Adipocyte (in vitro differentiated cells): ENCODE data around the gene RELL2.

Source experiments
- DNase-seq: peaks from one replicate; pipeline ENCODE4 v3.0.0-alpha.2; 2015; ENCODE audit warnings: low read depth
- H3K27me3 ChIP-seq: replicated peaks from 2 replicates; pipeline ENCODE4 v1.7.0; 2013; ENCODE audit warnings: mild to moderate bottlenecking, low read length, moderate library complexity; ENCODE audit not compliant: control insufficient read depth, insufficient read depth
- H3K36me3 ChIP-seq: 2 replicates; pipeline ENCODE4 v1.7.0; 2013; ENCODE audit warnings: low read length, mild to moderate bottlenecking, moderate library complexity; ENCODE audit not compliant: control insufficient read depth, insufficient read depth, severe bottlenecking
- H3K4me1 ChIP-seq: 2 replicates; pipeline ENCODE4 v1.7.0; 2013; ENCODE audit warnings: mild to moderate bottlenecking, low read length, moderate library complexity; ENCODE audit not compliant: control insufficient read depth, insufficient read depth
- H3K4me3 ChIP-seq: 2 replicates; pipeline ENCODE4 v1.7.0; 2013; ENCODE audit warnings: mild to moderate bottlenecking, low read length, moderate library complexity
- H3K9ac ChIP-seq: 2 replicates; pipeline ENCODE4 v1.7.0; 2013; ENCODE audit warnings: mild to moderate bottlenecking, low read length, moderate library complexity
- H3K9me3 ChIP-seq: 2 replicates; pipeline ENCODE4 v1.7.0; 2013; ENCODE audit warnings: mild to moderate bottlenecking, low read length, moderate library complexity; ENCODE audit not compliant: control insufficient read depth

The RELL2 gene

GRCh38 chr5:141639357-141640050 lies 2.7 kb downstream of the RELL2 start:
- H3K27me3 ChIP-seq = no peaks in the 10 kb centered on the region
- no peak for DNase-seq
- no peak overlapping the region for H3K9ac ChIP-seq
- H3K9me3 ChIP-seq = no peaks in the 10 kb centered on the region
- H3K4me1 ChIP-seq = peaks cover 17% of the 10 kb centered on the region
- H3K4me3 ChIP-seq = no peak overlapping the region
- H3K36me3 ChIP-seq = peaks cover 6% of the 10 kb centered on the region

- no peak overlapping the region for H3K9ac ChIP-seq
- no peak for DNase-seq
- H3K4me3 ChIP-seq = no peak overlapping the region
- no peaks in the 10 kb centered on the region for H3K9me3 ChIP-seq
- H3K36me3 ChIP-seq = peaks cover 11% of the 10 kb centered on the region
- peaks cover 15% of the 10 kb centered on the region for H3K4me1 ChIP-seq
- H3K27me3 ChIP-seq = no peaks in the 10 kb centered on the region
Measured at GRCh38 chr5:141640051-141640415, 3.2 kb downstream of the RELL2 start.

GRCh38 chr5:141640698-141641097 lies 3.9 kb downstream of the RELL2 start:
- H3K4me1 ChIP-seq = peaks cover 10% of the 10 kb centered on the region
- no peaks in the 10 kb centered on the region for H3K27me3 ChIP-seq
- H3K9ac ChIP-seq = no peak overlapping the region

DNA sequence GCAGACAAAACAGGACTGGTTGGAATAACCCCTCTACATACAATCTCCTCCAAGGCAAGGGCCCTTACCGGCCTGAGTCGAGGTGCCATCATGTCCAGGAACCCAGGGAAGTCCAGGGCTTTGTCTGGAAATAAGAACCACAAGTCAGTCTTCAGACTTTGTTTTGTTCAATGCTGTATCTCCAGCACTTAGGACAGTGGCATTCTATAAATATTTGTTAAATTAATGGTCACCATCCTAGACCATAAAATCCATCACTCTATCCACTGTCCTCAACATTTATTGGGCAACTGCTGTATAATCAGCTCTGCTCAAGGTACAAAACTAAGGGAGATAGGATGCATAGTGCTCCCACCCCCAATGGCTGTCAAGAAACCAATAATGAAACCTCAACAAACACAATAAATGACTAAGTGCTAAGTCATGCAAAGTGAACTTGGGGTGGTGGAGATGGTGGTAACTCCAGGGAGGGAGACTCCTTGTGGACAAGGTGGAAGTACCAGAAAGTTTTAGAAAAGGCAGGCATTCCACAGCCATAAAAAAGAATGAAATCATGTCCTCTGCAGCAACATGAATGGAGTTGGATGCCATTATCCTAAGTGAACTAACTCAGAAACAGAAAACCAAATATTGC lies 5.0 kb downstream of the RELL2 start:
- peaks cover 6% of the 10 kb centered on the region for H3K4me1 ChIP-seq
- H3K27me3 ChIP-seq = no peaks in the 10 kb centered on the region
- DNase-seq = peak; percentile 30
- no peak overlapping the region for H3K9ac ChIP-seq
- H3K4me3 ChIP-seq = no peak overlapping the region
- H3K9me3 ChIP-seq = no peaks in the 10 kb centered on the region
- peaks cover 28% of the 10 kb centered on the region for H3K36me3 ChIP-seq

More at GRCh38 chr5:141640698-141641097, 3.9 kb downstream of the RELL2 start:
- Histone ChIP-seq H3K4me3 (no peak overlapping the region), H3K36me3 (peaks cover 18% of the 10 kb centered on the region), H3K9me3 (no peaks in the 10 kb centered on the region)
- DNase-seq = no peak

- H3K36me3 ChIP-seq = peaks cover 32% of the 10 kb centered on the region
- H3K9ac ChIP-seq = no peak overlapping the region
- no peak for DNase-seq
- H3K9me3 ChIP-seq = no peaks in the 10 kb centered on the region
- H3K27me3 ChIP-seq = no peaks in the 10 kb centered on the region
- H3K4me1 ChIP-seq = no peaks in the 10 kb centered on the region
- no peak overlapping the region for H3K4me3 ChIP-seq
Measured at GRCh38 chr5:141646026-141646425, 9.2 kb downstream of the RELL2 start.

DNA sequence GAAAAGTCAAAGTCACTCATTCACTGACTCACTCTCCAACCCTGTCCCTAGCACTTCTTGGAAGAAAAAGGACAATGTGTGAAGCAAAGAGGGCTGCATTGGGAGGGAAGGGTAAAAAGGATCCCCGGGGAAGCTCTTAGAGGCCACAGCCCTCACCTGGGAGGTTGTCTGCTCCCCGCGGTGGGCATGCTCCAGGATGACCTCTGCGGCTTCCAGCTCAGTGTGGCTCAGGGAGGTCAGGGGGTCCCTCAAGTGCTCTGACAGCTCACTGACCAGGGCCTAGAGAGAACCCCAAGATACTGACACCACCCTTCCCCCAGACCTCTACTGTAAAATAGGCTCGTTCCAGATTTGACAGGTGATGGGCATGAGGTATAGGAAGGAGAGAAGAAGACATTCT lies 10.4 kb downstream of the RELL2 start:
- H3K36me3 ChIP-seq = peaks cover 32% of the 10 kb centered on the region
- no peak overlapping the region for H3K9ac ChIP-seq
- no peak overlapping the region for H3K4me3 ChIP-seq
- no peak for DNase-seq
- H3K27me3 ChIP-seq = no peaks in the 10 kb centered on the region
- peaks cover 3% of the 10 kb centered on the region for H3K4me1 ChIP-seq
- no peaks in the 10 kb centered on the region for H3K9me3 ChIP-seq

GRCh38 chr5:141647851-141648250 lies 11.1 kb downstream of the RELL2 start:
- Histone ChIP-seq H3K9ac (no peak overlapping the region), H3K4me3 (no peak overlapping the region), H3K27me3 (no peaks in the 10 kb centered on the region), H3K4me1 (peaks cover 3% of the 10 kb centered on the region), H3K9me3 (no peaks in the 10 kb centered on the region), H3K36me3 (peaks cover 32% of the 10 kb centered on the region)
- DNase-seq = no peak

DNA sequence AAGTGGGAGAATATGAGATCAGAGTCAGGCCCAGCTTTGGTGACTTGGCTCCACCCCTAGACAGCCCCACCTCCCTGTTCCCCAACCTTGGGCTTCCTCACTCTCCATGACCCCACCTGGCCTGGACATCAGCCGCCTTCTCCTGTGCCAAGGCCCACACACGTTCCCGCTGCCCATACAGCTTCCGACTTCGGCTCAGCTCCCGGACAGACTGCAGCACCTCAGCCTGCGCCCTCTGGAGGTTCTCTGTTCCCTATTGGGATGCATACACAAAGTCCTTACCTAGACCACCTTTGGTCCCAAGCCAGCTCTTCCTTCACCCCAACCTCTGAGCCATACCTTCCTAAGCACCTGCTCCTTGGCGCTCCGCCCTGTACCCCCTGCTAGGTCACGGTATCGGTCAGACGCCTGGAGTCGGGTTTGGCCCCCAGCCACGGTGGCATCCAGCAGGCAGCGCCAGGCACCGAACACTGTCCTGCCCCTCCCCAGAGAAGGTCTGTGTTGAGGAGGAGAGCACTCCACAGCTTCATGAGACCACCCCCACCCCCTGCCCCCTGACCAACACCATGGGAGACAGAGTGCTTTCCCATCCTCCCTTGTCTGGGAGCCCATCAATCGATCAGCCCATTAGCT lies 12.4 kb downstream of the RELL2 start:
- Histone ChIP-seq H3K9me3 (no peaks in the 10 kb centered on the region), H3K36me3 (peaks cover 27% of the 10 kb centered on the region), H3K4me1 (peaks cover 9% of the 10 kb centered on the region), H3K27me3 (no peaks in the 10 kb centered on the region), H3K9ac (no peak overlapping the region), H3K4me3 (no peak overlapping the region)
- DNase-seq = no peak

DNA sequence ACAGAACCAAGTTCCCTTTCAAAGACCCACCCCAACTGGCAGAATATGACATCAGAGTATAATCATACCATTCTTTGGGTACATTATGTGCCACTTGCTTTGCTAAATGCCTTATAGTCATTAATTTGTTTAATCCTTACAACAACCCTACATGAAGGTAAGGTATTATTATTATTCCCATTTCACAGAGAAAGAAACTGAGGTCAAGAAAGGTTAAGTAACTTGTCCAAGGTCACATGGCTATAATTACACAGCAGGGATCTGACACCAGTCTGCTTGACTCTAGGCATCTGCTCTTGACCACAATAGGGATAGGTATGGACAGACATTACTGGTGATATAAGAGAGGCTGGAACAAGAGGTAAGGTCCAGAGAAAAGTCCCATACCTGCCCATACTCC lies 13.2 kb downstream of the RELL2 start:
- DNase-seq = no peak
- no peaks in the 10 kb centered on the region for H3K9me3 ChIP-seq
- H3K27me3 ChIP-seq = no peaks in the 10 kb centered on the region
- H3K9ac ChIP-seq = no peak overlapping the region
- H3K4me1 ChIP-seq = peaks cover 13% of the 10 kb centered on the region
- H3K4me3 ChIP-seq = no peak overlapping the region
- peaks cover 21% of the 10 kb centered on the region for H3K36me3 ChIP-seq

DNA sequence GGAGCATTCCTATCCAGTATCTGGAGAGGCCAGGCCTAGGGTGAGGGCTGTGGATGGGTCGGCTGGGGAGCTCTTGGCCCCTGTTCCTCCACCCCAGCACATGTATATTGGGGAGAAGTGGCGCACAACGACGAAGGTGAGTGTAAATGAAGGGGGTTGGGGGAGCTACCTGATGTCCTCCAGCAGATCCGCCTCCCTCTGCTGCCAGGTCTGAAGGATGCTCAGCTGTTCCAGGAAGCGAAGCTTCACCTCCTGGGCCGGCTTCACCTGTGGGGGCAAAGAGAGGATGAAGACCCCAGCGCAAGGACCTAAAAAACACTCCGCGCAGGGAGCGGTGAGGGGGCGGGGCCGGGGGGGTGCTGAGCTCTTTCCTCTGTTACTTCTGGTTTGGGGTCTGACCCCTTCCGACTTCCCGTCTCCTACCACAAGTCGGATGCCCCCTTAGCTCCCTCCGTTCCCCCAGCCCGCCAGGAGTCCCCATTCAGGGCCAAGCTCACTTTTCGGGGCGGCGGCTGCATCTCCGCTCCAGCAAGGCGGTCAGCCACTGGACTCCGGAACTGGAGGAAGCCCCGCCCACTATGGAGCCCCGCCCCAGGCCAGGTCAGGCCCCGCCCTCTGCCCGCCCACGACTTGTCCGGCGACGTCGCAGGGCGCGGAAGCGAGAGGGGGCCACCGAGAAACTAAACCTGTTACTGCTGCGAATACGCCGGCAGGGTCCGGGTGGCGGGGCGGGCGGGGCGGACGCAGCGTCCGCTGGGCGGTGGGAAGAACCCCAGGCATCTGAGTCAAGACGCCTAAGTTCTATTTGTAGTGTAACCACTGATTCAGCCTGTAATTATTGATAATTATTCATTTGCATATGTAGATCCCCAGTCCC lies 14.3 kb downstream of the RELL2 start, which contains the start of gene FCHSD1:
Gene FCHSD1, minus strand, starts transcription at position 568 of the 877 bp plus-strand sequence. Its CDS starts 50 bp downstream, at position 518.
- Histone ChIP-seq H3K27me3 (no peaks in the 10 kb centered on the region), H3K9me3 (no peaks in the 10 kb centered on the region), H3K4me3 (peak within 1 kb of the TSS; percentile 86), H3K4me1 (peaks cover 13% of the 10 kb centered on the region), H3K9ac (peak within 1 kb of the TSS; percentile 83), H3K36me3 (peaks cover 10% of the 10 kb centered on the region)
- DNase-seq = peak; percentile 94

- Histone ChIP-seq H3K27me3 (no peaks in the 10 kb centered on the region), H3K4me3 (peak overlapping the region; percentile 86), H3K9ac (peak overlapping the region; percentile 77), H3K36me3 (peaks cover 4% of the 10 kb centered on the region), H3K4me1 (peaks cover 13% of the 10 kb centered on the region), H3K9me3 (no peaks in the 10 kb centered on the region)
- no peak for DNase-seq
Measured at GRCh38 chr5:141651728-141652105, 14.9 kb downstream of the RELL2 start.
